HG03432 (cell line): ENCODE measurements around the gene PM20D1.

Experiments used
- ATAC-seq: cut with Tn5 transposase; IDR thresholded peaks from one replicate; pipeline ENCODE4 v1.9.1; 2021; ENCODE audit warnings: mild to moderate bottlenecking, moderate library complexity; ENCODE audit not compliant: unreplicated experiment

PM20D1 gene

GRCh38 chr1:205780335-205780734 is 69.6 kb downstream of the PM20D1 start:
- ATAC-seq, result no peak
